Measurements from ENCODE around the gene UBL7.

UBL7 gene

DNA sequence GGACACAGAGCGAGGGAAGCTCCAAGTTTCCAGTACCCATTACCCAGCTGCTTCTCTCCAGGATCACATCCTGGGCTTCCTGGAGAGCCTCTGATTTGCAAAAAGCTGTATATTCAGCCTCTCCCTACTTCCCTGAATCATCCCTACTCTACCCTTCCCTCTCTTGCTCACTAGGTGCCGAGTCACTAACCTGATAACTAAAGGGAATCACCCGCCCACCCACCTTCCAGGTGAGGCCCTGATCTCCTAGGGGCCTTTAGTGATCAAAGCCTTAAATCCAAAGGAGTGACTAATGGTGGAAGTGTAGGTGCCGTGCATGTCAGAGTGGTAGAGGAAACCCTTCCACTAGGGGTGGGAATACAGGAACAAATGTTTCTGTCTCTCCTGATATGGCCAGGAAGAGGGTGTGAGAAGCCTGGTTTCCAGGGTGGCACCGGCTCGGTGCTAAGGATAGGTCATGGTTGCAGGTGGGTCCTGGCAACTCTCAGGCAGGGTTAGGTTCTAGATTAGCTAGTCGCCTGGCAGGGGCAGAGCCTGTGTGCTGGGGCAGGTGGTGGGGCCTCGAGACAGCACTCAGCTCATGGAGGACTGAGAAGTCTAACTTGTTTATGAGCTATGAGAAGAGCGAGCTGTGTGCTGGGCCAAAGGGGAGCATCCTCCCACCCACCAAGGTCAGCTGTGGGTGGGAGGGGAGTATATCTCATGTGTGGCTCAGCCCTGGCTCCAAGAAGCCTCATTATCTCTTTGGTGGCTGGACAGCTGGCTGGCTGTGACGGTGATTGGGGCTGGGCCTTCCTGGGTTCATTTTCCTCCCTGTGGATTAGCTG, 37.3 kb downstream of the UBL7 start:
- DNase-seq (ENCODE audit: low read depth, low spot score) = no peak

DNA sequence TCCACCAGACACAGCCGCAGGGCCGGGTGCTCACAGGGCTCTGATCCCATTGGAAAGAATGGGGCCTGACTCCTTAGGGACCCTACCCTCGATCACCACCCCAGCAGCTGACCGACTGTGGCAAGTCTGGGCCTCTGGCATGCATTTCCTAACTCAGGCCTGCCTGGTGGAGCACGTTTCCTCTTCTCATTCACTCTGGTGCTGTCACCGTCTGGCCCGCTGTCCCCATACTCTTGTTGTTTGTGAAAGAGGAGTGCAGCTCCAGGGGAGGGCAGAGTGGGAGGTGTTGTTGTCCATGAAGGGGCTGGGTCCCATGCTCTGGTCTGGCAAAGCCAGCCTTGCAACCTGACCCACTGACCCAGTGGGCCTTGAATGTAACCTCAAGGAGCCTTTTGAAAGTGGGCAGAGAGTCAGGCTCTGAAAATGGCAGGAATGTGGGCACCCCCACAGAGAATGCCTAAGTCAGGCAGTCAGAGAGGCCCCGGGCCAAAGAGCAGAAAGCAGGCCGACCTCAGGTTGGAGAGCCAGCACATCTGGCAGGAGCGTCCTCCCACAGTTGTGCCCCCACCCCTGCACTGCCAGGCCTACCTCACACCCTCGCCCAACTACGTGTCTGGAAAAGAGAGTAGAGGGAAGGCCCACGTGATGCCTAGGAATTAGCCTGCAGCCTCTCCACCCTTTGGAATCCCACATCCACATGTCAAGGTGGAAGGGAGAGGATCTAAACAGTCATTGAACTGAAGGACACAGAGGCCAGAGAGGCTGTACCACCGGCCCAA, 38.1 kb downstream of the UBL7 start:
- DNase-seq (ENCODE audit: low read depth, low spot score) = peak; percentile 87

DNA sequence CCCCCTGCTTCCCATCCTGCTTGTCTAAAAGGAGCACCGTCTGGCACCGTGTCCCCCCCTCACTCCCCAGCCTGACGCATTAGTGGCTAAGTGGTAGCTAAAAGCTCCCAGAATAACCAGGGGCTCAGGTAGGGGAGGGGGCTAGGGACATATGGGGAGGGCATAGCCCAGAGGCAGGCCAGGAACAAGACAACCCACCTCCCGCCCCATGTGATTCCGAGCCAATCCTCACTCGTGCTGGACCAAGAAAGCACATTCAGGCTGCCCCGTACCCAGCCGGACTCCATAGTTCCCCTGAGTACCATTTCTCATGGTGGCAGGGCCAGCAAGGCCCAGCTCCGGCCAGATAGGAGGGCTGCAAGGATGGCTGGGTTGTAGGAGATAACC, 38.7 kb downstream of the UBL7 start:
- no peak for DNase-seq (ENCODE audit: low read depth, low spot score)

DNA sequence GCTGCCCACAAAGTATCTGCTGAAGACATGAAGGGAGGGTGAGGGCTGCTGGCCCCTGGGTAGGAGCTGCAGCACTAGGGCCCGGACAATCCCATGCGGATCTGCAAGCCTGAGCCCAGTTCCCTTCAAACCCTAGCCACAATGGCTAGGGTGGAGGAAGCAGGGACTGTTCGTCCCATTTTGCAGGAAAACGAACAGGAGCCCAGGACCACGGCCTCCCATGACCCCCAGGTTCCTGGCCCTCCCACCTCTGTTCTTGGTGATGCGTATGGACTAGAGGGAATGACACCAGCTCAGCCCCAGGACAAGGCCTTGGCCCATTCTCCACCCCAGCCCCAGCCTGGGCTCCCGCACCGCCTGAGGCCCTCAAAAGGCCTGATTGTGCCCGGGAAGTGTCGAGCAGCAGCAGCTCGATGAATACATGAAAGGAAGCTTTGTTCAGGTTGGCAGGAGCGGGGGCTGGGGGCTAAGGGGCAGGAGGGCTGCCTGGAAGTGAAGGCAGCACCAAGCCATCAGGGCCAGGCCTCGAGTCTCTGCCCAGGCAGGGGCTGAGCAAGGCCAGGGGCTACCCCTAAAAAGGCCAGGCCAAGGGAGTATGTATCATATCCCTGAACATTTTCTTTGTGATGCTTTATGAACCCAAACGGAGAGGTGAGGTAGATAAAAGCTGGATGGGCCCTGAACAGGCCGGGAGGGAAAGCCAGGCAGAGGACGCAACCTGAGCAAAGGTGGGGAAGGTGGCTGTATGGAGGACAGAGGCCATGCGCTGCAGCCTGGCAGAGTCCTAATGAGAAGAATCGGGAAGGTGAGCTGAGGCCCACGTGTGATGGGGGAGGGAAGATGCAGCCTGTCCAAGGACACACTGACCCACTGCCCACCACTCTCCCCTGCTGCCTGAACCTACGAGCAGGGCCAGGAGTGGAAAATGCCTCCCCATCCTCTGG, 39.4 kb downstream of the UBL7 start:
- DNase-seq (ENCODE audit: low read depth, low spot score) = peak; percentile 53

DNA sequence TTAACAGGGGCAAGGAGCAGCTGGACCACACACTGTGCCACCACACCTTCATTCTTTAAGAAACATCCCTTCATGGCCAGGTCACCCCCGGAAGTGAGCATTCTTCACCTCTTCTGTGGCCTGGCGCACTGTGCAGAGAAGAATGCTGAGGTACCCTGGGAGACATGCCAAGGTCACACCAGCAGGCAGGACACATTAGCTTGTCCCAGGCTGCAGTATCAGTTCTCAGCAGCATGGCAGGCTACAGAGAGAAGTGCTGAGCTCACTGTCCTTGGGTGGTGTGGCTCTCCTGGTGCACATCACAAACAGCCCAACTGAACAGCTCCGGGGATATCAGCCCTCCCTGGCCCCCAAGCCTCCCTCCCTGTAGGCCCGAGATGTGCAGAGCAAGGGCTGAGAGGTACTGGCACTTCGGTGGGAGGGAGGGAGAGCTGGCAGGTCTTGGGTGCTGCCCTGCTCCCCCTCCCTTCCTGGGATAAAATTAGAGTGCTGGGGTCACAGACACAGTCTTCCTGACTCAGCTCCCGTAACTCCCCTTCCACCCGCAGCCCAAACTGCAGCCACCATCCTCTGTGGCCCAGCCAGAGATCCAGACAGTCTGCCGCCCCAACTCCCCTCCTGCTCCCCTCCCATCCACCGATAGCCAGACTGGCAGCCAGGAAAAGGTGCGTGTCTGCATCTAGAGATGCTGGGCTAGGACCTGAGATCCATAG, 40.6 kb downstream of the UBL7 start:
- DNase-seq (ENCODE audit: low read depth, low spot score) = no peak

DNA sequence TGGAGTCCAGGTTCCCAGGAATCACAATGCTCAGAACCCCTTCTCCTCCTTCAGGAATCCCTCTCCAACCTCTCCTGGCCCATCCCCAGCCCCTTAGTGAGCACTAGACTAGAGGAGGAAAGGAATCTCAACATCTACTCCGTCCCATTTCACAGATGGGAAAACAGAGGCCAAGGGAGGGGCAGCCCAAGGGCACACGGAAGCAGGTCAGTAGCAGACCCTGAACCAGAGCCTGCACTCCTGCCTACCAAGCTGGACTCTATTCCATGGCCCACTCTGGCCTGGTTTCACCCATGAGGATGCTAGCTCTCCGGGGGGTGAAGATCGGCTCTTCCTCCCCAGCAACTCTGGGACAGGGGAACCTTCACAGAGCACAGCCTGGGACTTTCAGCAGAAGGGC, 41.5 kb downstream of the UBL7 start:
- no peak for DNase-seq (ENCODE audit: low read depth, low spot score)

DNA sequence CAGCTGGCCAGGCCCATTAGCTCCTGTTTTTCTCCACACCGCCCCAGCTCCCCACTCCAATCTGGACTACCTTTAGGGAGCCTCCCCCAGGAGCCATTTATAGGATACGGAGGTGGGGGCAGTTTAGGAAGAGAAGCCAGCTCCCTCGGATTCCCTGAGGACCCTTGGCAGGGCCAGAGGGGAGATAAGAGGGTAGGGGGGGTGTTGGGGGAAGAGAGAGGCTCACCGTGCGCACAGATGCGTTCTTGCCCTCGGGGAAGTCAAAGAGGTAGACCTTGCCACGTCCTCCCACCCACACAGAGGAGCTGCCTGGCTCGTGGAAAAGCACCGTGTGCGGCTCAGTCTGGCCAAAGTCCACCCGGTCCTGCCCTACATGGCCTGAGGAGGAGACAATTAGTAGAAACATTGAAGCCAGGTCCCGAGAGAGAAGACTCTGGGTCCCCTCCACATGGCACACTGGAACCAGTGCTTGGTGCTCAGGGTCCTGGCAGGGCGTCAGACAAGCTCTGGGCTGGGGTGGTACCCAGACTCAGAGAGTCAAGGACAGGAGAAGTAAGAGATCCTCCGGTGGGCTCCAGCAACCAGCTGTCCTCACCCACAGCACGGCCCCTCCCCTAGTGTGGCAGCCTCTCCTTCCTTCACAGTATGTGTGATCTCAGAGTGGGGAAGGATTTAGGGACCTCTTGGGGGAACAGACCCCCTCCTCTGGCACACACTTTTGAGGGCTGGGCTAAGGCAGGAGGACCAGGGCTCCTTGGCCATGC, 42.2 kb downstream of the UBL7 start:
- no peak for DNase-seq (ENCODE audit: low read depth, low spot score)

DNA sequence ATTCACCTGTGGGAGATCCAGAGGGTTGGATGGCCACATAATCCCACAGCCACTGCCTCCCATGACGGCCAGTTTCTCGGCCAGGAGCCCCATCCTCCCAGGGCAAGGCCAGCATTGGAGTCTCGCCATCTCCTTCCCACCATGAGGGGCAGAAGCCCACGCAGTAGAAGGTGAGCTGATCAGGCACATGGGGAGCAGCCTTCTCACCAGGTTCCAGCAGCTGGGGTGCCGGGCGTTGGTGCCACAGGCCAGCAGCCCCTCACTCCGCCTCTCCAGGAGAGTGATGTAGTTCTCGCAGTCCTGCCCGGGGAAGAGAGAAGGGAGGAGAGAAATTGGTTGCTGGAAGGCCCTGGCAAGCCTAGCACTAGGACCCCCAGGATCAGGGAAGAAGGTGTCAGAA, 43.3 kb downstream of the UBL7 start:
- no peak for DNase-seq (ENCODE audit: low read depth, low spot score)

DNA sequence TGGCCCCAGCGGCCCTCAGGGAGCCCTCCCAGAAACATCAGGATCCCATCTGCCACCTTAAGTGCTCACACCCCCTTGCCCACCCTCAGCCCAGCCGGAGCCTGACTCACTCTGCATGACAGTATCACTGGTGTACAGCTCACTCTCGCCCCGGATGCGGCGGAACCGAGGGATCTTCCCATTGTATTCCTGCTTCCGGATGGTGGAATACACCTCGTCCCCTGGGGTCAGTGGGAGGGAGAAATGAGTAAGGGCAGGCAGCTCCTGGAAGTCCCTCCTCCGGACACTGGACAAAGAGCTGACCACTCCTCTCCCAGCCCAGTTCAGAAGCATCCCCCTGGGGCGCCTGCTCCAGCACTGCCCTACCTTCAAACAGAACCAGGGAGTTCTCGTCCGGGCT, 43.7 kb downstream of the UBL7 start:
- DNase-seq (ENCODE audit: low read depth, low spot score) = no peak

DNA sequence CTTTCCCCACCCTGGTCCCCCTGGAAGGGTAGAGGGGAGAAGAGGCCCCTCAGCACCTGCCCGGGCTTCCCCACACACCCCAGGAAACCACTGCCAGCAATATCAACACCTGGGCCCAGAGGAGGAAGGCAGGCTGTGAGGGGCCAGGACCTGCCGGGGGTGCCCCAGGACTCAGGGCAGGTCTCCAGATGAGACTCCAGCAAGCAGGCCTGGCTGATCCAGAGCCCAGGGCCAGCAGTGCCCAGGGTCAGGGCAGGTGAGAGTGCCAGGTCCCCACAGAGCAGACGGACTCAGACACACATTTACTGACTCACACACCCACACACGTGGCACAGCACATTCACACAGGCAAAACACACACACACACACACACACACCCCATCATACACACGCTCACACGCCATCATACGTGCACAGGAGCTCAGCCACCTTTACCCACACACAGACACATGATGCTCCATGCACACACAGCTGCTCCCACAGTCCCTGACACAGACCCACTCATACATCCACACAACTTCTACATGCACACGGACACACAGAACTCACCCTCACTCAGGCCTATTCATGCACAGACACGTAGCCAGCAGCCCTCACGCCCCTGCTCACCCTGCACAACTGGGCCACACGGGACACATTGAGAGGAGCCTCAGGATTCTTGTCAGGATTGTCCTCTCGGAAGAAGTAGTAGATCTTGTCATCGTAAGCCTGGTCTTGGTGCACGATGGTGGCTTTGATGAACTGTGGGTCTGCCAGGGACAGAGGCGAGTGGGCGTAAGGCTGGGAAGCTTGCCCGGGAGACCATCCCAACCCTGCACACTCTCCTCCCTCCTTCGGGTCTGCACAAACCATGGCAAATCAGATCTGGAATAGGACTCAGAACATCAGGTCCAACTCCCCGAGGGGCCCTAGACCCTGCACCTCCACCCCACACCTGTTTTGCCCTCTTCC, 44.7 kb downstream of the UBL7 start:
- DNase-seq (ENCODE audit: low read depth, low spot score) = no peak

DNA sequence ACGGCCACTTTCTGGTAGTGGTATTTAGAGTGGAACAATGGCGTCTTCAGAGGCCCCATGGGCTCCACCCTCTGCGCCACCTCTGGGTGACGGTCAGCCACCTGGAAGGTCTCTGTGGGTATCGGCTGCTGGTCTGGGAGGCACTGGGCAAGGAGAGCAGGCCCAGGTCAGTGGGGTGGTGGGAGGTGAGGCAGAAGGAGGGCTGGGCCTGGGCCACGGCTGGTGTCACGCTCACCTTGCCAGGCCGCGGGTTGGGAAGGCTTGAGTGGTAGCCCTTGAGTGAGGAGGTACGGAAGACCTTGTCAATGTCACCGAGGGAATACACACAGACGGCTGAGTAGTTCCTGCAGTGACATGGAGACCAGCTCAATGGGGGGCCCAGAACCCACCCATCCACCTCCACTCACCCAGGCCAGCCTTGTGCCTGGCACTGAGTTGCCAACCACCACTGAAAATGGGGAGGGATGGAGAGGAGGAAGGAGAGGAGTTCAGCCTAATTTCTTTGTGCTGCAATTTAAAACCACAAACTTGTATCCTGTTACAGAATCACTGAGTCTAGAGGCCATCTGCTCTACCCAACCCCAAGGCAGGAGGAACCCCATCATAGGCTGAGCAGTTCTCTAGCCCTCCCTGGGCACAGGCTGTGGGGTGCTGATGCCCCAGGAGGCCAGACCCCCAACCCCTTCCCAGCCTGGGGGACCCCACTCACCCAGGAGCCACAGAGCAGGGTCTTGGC, 46.2 kb downstream of the UBL7 start:
- DNase-seq (ENCODE audit: low read depth, low spot score) = no peak

DNA sequence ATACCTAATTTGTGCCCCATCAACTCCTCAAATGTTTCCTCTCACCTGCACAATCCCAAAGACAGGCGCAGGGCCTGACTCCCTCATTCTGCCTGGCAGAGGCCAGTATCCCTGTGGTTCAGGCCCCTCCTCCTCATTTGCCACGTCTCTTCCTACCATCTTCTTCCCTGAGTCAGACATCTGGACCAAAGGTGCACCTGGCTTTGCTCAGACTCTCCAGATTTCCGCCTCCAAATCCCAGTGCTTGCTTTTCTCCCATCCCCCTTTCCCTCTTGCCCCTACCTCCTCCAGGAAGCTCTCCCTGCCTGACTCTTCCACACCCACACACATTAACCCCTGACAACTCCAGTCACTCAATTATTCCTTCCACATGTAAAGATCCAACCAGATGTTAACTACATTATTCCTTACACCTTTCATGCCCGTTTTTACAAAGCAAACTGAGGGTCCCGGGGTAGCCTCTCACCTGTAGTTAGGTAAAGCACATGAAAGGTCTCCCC, 46.8 kb downstream of the UBL7 start:
- DNase-seq (ENCODE audit: low read depth, low spot score) = no peak

DNA sequence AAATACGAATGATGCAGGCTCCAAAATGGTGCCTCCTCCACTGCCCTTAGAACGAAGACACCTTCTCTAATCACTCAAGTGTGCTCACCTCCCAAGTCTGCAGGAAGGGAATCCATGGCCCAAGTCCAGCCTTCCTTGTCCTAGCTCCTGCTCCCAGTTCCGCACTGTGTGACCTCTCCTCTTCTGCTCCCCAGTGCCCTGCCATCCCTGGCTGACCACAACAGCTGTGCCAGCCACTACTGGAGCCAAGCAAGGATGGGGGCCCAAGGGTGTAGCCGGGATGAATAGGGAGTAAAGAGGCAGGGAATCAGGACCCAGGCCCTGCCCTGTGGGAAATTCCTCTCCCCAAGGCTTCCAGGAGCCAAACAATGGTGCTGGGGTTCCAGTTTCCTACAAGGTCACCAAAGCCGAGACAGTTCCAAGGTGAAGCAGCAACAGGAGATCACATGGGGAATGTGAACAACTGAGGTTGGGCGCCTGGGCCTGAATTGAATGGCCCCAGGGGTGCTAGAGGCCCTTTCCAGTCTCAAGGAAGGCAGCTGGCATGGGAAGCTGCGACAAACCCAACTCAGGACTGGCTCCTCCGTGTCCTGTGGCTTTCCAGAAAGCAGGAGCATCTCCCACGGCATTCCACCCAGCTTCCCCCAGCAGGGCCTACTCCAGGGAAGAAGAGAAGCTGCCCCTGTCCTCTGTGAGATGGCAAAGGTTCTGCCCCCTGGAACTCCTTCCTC, 47.4 kb downstream of the UBL7 start:
- no peak for DNase-seq (ENCODE audit: low read depth, low spot score)

DNA sequence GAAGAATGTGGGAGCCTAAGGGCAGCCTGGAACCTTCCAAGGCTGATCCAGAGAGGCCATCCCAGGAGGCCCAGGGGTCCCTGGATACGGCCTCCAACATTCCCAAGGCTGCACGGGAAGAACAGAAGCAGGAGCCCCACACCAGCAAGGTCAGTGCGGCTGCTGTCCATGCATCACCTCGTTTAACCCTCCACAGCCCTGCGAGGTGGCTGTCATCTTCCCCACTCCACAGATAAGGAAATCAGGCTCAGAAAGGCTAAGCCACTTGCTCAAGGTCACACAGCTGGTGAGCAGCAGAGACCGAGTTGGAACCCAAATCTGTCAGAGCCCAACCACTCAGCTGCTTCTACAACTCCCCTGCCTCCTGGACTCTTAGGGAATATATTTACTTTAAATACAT, 48.8 kb downstream of the UBL7 start:
- no peak for DNase-seq (ENCODE audit: low read depth, low spot score)

DNA sequence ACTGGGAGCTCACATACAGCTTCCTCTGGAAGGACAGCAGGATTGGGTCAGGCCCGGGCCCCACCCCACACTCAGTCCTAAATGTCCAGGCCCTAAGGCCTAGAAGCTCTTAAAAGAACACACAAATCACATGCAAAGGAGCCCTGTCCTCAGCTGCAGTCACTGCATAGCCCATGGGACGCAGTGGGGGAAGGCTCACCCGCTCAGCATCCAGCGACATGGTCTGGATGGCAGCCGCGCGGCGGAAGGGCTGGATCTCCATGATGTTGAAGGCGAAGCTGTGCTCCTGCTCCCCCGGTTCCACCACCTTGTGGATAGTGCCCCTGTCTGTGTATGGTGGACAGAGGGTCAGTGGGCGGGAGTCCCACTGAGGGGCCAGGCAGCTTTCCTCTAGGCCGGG, 49.3 kb downstream of the UBL7 start:
- DNase-seq (ENCODE audit: low read depth, low spot score) = no peak

DNA sequence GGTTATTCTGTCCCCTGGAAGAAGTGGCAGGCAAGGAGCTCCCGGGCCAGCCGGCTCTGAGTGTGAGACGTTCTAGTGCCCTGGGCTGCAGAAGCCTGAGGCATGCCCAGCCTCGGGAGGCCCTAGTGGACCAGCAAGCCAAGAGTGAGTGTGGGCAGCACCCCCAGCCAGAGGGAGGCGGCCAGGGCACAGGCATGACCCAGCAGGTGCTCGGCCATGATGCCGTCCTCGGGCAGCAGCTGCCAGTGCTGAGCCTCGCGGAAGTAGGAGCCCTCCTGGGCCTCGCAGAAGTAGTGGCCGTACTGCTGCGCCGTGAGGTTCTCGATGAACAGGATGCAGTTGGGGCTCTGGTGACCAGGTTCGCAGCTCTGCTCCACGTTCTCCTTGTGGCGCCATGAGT, 50.5 kb downstream of the UBL7 start:
- no peak for DNase-seq (ENCODE audit: low read depth, low spot score)

DNA sequence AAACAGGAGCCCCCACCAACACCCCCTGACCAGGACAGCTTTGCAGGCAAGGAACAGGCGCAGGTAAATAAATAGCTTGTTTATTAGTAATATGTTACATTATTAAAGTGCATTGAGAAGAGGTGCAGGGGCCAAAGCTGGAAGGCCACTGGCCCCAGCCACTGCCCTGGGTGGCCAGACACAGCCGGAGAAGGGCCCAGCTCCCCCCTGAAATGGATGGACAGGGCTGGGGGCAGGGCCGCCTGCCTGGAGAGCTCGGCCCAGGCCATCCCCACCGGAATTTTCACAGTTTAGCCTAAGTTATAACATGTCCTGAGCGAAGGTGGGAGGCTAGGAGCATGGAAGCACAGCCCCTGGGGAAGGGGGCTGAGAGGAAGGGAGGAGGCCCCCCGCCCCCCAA, 51.7 kb downstream of the UBL7 start:
- no peak for DNase-seq (ENCODE audit: low read depth, low spot score)

DNA sequence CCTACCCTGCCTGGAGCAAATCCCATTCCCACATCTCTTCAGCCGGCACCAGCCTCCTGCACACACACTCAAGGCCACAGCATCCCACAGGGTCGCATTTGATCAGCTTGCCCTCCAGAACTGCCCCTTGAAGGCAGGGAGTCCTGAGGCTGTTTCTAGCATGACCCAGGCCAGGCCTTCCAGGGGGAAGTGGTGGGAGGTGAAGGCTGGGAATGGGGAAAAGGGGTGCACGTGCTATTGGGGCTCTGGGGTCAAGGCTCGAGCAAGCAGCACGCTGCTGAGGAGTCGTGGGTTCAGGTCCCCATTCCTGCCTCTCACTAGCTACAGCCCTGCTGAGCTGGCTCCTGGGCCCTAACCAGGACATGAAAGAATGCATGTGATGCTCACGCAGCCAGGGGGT, 52.1 kb downstream of the UBL7 start:
- DNase-seq (ENCODE audit: low read depth, low spot score) = no peak
